ENCODE measurements around the gene WIPF3.
"Not testable (repeated sequence)": the region's sequence is repeated elsewhere in the genome, so short reads cannot be mapped to it uniquely, and the experiment has no call there.

WIPF3 gene

GRCh38 chr7:29957521-29958310 lies 151.4 kb downstream of the WIPF3 start:
- no peak for DNase-seq

GRCh38 chr7:29958667-29959358 lies 152.5 kb downstream of the WIPF3 start:
- DNase-seq: no peak

GRCh38 chr7:29961611-29962010 lies 155.3 kb downstream of the WIPF3 start:
- not testable (repeated sequence) for DNase-seq

GRCh38 chr7:29962035-29962434 lies 155.7 kb downstream of the WIPF3 start:
- DNase-seq: no peak

- no peak for DNase-seq
Observed at GRCh38 chr7:29965030-29965429, 158.7 kb downstream of the WIPF3 start.
